H54 (cell line): ENCODE data around the gene REG1A.

Experiments used
- DNase-seq: peaks from one replicate; pipeline ENCODE4 v3.0.0; 2011; ENCODE audit warnings: low spot score, mixed read lengths; ENCODE audit not compliant: insufficient read length
- FAIRE-seq: peaks from 3 replicates; lab custom pipeline; 2011; peaks lifted over from hg19 to GRCh38; lab: Jason Lieb, UNC
- POLR2A ChIP-seq: IDR thresholded peaks from 2 replicates; pipeline ENCODE4 v1.6.1; 2011; ENCODE audit warnings: low read depth, mild to moderate bottlenecking, low read length

The REG1A gene

GRCh38 chr2:79159653-79160052 lies 39.4 kb downstream of the REG1A start, which contains the start of gene REG3A:
Gene REG3A (minus strand): TSS chr2:79159753. CDS start chr2:79159405, 348 bp downstream.
- FAIRE-seq (no peak), DNase-seq (no peak)
- no peak for TF ChIP-seq POLR2A

- TF ChIP-seq POLR2A = no peak
- DNase-seq = no peak
- FAIRE-seq = no peak
Measured at GRCh38 chr2:79162132-79162531, 41.8 kb downstream of the REG1A start.

- FAIRE-seq = no peak
- no peak for TF ChIP-seq POLR2A
- DNase-seq = no peak
Measured at GRCh38 chr2:79162801-79163200, 42.5 kb downstream of the REG1A start.

- FAIRE-seq = no peak
- DNase-seq = no peak
- no peak for TF ChIP-seq POLR2A
Measured at GRCh38 chr2:79171348-79171958, 51.2 kb downstream of the REG1A start.
